SU-DHL-6 (cell line): Measurements from ENCODE around the gene TMED8.

ENCODE experiments used
- CTCF ChIP-seq: fragments of 200-600 bp; sonication (generic); IDR thresholded peaks from one replicate; pipeline ENCODE4 v1.5.1; 2017; ENCODE audit warnings: antibody characterized with exemption, mild to moderate bottlenecking, low read length, moderate library complexity; ENCODE audit not compliant: insufficient read depth, poor library complexity, severe bottlenecking
- EZH2phosphoT487 ChIP-seq: fragments of 200-600 bp; sonication (generic), shearing (Covaris generic); conservative IDR thresholded peaks from 2 replicates; pipeline ENCODE4 v1.6.1; 2018; ENCODE audit warnings: mild to moderate bottlenecking, antibody characterized with exemption, low read length, moderate library complexity, mixed read lengths

DNA sequence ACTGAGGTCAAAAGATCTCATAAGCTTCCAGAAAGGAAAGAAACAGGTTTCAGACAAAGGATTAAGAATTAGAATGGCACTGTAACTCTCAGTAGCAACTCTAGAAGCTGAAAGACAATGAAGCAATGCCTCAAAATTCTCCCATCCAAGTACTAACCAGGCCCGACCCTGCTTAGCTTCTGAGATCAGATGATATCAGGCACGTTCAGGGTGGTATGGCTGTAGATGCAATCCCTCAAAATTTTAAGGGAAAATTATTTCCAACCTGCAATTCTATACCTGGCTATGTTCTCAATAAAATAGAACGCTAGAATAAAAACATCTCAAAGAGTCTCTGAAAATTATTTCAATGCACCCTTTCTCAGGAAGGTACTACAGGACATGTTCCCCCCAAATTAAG lies 26.9 kb upstream of the TMED8 start:
- TF ChIP-seq EZH2phosphoT487 (no peak), CTCF (no peak)
